HepG2 (cell line): ENCODE data around the gene PYCR2. TPM values are rescaled to one million over a fixed set of nuclear protein-coding genes. Genes with fewer than 3 reads are reported as not detected.

Experiments
- CREM ChIP-seq, 2 experiments: sonication (generic) in 1 of 2; formaldehyde crosslinking in 1 of 2; IDR thresholded peaks; 2 replicates each; pipeline versions ENCODE4 v1.4.0 to v1.6.1; 2016 to 2020; ENCODE audit warnings: antibody characterized with exemption in 1 of 2, mild to moderate bottlenecking in 1 of 2, missing genetic modification reagents in 1 of 2
- FOXC1 ChIP-seq: sonication (generic); formaldehyde crosslinking; IDR thresholded peaks from 2 replicates; pipeline ENCODE4 v1.8.0; 2022; ENCODE audit warnings: mild to moderate bottlenecking, missing genetic modification reagents, borderline replicate concordance
- FOXO1 ChIP-seq: sonication (generic); formaldehyde crosslinking; IDR thresholded peaks from 2 replicates; pipeline ENCODE4 v1.4.0; 2020; ENCODE audit warnings: missing genetic modification reagents
- JARID2 ChIP-seq: sonication (generic); formaldehyde crosslinking; IDR thresholded peaks from 2 replicates; pipeline ENCODE4 v1.8.1; 2023; ENCODE audit warnings: missing genetic modification reagents, inconsistent platforms; ENCODE audit not compliant: insufficient replicate concordance
- SKI ChIP-seq: fragments of 450-650 bp; IDR thresholded peaks from one replicate; pipeline ENCODE4 v1.6.1; 2018; ENCODE audit warnings: mild to moderate bottlenecking; ENCODE audit not compliant: partially characterized antibody
- SNRNP70 ChIP-seq: fragments of 200-400 bp; formaldehyde crosslinking; IDR thresholded peaks from 2 replicates; pipeline ENCODE4 v1.6.1; 2017; ENCODE audit warnings: mild to moderate bottlenecking, low read depth, low read length, moderate library complexity
- ZNF367 ChIP-seq: sonication (generic); formaldehyde crosslinking; IDR thresholded peaks from 2 replicates; pipeline ENCODE4 v1.4.0; 2020; ENCODE audit warnings: missing genetic modification reagents, borderline replicate concordance
- polyA plus RNA-seq, 8 experiments: library from polyadenylated mRNA; depleted of rRNA in 3 of 8; stranded (reverse) in 7 of 8; unstranded in 1 of 8; fragments of >200 nt; fragmentation: Illumina TruSeq in 4 of 8; extraction: Trizol in 4 of 8; gene quantifications; 2 replicates each; pipeline versions ENCODE4 v1.2.1 to v1.2.3, GENCODE V29; 2011 to 2016; ENCODE audit warnings: low read depth in 4 of 8, missing spikeins in 1 of 8, mixed read lengths in 1 of 8; ENCODE audit not compliant: insufficient read depth in 1 of 8
- total RNA-seq, 5 experiments: library from RNA; depleted of rRNA; stranded (reverse); fragments of >200 nt; fragmentation: Illumina TruSeq; extraction: Trizol; gene quantifications; 2 replicates each; pipeline ENCODE4 v1.2.3, GENCODE V29; 2016; ENCODE audit warnings: low read depth in 1 of 5
- TF ChIP-seq, protein P1 (sequence below): sonication (generic); formaldehyde crosslinking; IDR thresholded peaks from 2 replicates; pipeline ENCODE4 v1.4.0; 2020; ENCODE audit warnings: missing genetic modification reagents
- TF ChIP-seq, protein P2 (sequence below): sonication (generic); formaldehyde crosslinking; IDR thresholded peaks from 2 replicates; pipeline ENCODE4 v1.4.0; 2020; ENCODE audit warnings: mild to moderate bottlenecking, missing genetic modification reagents, borderline replicate concordance
- TF ChIP-seq, protein P3 (sequence below): sonication (generic); formaldehyde crosslinking; IDR thresholded peaks from 2 replicates; pipeline ENCODE4 v1.5.0; 2020; ENCODE audit warnings: mild to moderate bottlenecking, missing genetic modification reagents, borderline replicate concordance

PYCR2 gene
- total and polyA plus RNA-seq, 2 of the 13 experiments (the other 11 are each of a cell fraction or from before 2014, with no cell fraction given) = 47.2 to 47.8 TPM

DNA sequence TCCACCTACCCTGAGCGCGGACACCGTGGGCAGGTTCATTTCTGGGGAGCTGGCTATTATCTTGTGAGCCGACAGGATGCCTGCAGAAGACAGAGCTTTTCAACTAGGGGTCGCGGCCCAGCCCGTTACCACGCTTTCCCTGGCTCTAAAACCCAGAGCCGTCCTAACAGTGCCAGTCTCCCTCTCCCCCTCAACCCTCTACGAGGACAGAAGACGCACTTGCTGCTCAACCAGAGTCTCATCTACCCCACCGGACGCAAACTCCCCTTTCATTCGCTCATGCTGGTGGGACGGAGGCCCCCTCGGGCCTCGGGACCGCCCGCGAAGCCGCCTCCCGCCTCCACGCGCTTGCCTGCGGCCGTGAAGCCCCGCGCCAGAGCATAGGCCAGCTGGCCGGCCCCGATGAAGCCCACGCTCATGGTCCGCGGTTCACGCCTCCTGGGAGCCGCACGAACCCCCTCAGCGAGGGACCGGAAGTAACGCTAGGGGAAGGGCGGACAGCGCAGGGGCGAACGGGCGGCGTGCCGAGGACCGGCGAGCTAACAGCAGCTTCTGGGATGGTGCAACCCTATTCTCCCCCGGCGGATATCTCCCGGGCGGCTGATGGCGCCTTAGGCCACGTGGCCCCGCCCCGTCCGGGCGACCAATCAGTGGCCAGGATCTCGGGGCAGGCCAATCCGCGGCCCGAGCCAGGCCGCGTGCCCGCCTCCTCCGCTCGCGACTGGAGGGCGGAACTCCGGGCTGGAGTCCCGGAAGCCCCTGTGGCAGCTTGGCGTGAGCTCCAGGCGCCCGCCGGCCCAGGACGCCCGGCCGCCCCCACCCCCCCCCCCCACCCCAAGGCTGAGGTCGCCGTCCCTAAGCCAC is at the start of gene PYCR2 (continued):
- TF ChIP-seq, protein P1, sequence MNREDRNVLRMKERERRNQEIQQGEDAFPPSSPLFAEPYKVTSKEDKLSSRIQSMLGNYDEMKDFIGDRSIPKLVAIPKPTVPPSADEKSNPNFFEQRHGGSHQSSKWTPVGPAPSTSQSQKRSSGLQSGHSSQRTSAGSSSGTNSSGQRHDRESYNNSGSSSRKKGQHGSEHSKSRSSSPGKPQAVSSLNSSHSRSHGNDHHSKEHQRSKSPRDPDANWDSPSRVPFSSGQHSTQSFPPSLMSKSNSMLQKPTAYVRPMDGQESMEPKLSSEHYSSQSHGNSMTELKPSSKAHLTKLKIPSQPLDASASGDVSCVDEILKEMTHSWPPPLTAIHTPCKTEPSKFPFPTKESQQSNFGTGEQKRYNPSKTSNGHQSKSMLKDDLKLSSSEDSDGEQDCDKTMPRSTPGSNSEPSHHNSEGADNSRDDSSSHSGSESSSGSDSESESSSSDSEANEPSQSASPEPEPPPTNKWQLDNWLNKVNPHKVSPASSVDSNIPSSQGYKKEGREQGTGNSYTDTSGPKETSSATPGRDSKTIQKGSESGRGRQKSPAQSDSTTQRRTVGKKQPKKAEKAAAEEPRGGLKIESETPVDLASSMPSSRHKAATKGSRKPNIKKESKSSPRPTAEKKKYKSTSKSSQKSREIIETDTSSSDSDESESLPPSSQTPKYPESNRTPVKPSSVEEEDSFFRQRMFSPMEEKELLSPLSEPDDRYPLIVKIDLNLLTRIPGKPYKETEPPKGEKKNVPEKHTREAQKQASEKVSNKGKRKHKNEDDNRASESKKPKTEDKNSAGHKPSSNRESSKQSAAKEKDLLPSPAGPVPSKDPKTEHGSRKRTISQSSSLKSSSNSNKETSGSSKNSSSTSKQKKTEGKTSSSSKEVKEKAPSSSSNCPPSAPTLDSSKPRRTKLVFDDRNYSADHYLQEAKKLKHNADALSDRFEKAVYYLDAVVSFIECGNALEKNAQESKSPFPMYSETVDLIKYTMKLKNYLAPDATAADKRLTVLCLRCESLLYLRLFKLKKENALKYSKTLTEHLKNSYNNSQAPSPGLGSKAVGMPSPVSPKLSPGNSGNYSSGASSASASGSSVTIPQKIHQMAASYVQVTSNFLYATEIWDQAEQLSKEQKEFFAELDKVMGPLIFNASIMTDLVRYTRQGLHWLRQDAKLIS (CRISPR knock-in tag) = no peak
- no peak for TF ChIP-seq SNRNP70
- TF ChIP-seq FOXO1 (CRISPR knock-in tag) = no peak
- peak; percentile 95 for TF ChIP-seq FOXC1 (CRISPR knock-in tag)
- peak; percentile 46; the same call in 1 of the 2 replicates for TF ChIP-seq CREM (IDR thresholded peaks at IDR 0.05)
- no peak; the same call in 1 of the 2 replicates for TF ChIP-seq CREM (CRISPR knock-in tag; IDR thresholded peaks at IDR 0.05)
- TF ChIP-seq, protein P2, sequence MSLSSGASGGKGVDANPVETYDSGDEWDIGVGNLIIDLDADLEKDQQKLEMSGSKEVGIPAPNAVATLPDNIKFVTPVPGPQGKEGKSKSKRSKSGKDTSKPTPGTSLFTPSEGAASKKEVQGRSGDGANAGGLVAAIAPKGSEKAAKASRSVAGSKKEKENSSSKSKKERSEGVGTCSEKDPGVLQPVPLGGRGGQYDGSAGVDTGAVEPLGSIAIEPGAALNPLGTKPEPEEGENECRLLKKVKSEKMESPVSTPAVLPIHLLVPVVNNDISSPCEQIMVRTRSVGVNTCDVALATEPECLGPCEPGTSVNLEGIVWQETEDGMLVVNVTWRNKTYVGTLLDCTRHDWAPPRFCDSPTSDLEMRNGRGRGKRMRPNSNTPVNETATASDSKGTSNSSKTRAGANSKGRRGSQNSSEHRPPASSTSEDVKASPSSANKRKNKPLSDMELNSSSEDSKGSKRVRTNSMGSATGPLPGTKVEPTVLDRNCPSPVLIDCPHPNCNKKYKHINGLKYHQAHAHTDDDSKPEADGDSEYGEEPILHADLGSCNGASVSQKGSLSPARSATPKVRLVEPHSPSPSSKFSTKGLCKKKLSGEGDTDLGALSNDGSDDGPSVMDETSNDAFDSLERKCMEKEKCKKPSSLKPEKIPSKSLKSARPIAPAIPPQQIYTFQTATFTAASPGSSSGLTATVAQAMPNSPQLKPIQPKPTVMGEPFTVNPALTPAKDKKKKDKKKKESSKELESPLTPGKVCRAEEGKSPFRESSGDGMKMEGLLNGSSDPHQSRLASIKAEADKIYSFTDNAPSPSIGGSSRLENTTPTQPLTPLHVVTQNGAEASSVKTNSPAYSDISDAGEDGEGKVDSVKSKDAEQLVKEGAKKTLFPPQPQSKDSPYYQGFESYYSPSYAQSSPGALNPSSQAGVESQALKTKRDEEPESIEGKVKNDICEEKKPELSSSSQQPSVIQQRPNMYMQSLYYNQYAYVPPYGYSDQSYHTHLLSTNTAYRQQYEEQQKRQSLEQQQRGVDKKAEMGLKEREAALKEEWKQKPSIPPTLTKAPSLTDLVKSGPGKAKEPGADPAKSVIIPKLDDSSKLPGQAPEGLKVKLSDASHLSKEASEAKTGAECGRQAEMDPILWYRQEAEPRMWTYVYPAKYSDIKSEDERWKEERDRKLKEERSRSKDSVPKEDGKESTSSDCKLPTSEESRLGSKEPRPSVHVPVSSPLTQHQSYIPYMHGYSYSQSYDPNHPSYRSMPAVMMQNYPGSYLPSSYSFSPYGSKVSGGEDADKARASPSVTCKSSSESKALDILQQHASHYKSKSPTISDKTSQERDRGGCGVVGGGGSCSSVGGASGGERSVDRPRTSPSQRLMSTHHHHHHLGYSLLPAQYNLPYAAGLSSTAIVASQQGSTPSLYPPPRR = peak; percentile 32; the same call in 1 of the 2 replicates
- no peak for TF ChIP-seq ZNF367 (CRISPR knock-in tag)
- TF ChIP-seq, protein P3, sequence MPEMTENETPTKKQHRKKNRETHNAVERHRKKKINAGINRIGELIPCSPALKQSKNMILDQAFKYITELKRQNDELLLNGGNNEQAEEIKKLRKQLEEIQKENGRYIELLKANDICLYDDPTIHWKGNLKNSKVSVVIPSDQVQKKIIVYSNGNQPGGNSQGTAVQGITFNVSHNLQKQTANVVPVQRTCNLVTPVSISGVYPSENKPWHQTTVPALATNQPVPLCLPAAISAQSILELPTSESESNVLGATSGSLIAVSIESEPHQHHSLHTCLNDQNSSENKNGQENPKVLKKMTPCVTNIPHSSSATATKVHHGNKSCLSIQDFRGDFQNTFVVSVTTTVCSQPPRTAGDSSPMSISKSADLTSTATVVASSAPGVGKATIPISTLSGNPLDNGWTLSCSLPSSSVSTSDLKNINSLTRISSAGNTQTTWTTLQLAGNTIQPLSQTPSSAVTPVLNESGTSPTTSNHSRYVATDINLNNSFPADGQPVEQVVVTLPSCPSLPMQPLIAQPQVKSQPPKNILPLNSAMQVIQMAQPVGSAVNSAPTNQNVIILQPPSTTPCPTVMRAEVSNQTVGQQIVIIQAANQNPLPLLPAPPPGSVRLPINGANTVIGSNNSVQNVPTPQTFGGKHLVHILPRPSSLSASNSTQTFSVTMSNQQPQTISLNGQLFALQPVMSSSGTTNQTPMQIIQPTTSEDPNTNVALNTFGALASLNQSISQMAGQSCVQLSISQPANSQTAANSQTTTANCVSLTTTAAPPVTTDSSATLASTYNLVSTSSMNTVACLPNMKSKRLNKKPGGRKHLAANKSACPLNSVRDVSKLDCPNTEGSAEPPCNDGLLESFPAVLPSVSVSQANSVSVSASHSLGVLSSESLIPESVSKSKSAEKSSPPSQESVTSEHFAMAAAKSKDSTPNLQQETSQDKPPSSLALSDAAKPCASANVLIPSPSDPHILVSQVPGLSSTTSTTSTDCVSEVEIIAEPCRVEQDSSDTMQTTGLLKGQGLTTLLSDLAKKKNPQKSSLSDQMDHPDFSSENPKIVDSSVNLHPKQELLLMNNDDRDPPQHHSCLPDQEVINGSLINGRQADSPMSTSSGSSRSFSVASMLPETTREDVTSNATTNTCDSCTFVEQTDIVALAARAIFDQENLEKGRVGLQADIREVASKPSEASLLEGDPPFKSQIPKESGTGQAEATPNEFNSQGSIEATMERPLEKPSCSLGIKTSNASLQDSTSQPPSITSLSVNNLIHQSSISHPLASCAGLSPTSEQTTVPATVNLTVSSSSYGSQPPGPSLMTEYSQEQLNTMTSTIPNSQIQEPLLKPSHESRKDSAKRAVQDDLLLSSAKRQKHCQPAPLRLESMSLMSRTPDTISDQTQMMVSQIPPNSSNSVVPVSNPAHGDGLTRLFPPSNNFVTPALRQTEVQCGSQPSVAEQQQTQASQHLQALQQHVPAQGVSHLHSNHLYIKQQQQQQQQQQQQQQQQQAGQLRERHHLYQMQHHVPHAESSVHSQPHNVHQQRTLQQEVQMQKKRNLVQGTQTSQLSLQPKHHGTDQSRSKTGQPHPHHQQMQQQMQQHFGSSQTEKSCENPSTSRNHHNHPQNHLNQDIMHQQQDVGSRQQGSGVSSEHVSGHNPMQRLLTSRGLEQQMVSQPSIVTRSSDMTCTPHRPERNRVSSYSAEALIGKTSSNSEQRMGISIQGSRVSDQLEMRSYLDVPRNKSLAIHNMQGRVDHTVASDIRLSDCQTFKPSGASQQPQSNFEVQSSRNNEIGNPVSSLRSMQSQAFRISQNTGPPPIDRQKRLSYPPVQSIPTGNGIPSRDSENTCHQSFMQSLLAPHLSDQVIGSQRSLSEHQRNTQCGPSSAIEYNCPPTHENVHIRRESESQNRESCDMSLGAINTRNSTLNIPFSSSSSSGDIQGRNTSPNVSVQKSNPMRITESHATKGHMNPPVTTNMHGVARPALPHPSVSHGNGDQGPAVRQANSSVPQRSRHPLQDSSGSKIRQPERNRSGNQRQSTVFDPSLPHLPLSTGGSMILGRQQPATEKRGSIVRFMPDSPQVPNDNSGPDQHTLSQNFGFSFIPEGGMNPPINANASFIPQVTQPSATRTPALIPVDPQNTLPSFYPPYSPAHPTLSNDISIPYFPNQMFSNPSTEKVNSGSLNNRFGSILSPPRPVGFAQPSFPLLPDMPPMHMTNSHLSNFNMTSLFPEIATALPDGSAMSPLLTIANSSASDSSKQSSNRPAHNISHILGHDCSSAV = 0 out of 2 replicates have a peak, but pooled peaks have one; percentile 38
- TF ChIP-seq JARID2 (CRISPR knock-in tag) = no peak
- TF ChIP-seq SKI = peak; percentile 36
